GM12872 (cell line): Measurements from ENCODE around the gene BRD1.

Experiments used
- TF ChIP-seq, protein P1 (sequence below): IDR thresholded peaks from 3 replicates; pipeline ENCODE4 v1.5.1; 2011; ENCODE audit warnings: low read depth, mild to moderate bottlenecking, low read length, moderate library complexity; ENCODE audit not compliant: insufficient read depth

BRD1 gene

GRCh38 chr22:49726701-49727101, 101.0 kb downstream of the BRD1 start:
- TF ChIP-seq, protein P1, sequence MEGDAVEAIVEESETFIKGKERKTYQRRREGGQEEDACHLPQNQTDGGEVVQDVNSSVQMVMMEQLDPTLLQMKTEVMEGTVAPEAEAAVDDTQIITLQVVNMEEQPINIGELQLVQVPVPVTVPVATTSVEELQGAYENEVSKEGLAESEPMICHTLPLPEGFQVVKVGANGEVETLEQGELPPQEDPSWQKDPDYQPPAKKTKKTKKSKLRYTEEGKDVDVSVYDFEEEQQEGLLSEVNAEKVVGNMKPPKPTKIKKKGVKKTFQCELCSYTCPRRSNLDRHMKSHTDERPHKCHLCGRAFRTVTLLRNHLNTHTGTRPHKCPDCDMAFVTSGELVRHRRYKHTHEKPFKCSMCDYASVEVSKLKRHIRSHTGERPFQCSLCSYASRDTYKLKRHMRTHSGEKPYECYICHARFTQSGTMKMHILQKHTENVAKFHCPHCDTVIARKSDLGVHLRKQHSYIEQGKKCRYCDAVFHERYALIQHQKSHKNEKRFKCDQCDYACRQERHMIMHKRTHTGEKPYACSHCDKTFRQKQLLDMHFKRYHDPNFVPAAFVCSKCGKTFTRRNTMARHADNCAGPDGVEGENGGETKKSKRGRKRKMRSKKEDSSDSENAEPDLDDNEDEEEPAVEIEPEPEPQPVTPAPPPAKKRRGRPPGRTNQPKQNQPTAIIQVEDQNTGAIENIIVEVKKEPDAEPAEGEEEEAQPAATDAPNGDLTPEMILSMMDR: no peak

DNA sequence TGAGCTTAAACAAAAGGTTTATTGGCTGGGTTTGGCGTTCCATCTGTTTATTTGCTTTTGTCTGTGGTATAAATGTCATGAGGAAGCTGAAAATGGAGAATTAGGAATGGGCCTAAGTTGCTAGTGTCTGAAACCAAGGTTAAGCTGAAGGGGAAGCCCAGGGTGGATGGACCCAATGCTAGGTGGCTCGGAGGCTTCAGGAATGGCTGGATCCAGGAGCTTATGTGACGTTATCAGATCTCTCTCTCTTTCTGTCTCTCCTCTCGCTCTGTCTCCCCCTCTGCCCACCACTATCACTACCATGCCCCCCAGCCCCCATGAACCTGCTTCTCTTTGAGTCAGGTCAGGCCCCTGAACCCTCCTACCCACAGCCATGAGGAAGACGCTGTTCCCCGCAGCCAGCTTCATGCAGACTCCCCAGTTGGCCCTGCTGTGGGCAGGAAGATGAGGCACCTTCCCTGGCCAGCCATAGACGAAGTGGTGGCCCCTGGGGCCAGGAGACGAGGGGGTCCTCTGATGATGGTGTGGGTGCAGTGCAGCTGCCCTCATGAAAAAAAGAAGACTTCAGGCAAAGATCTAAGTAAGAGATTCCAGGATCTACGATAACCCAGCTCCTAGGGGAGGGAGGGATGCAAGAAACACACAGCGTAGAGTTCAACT, 101.5 kb downstream of the BRD1 start:
- TF ChIP-seq, protein P1: no peak

- TF ChIP-seq, protein P1: no peak
Measured at GRCh38 chr22:49725516-49725915, 102.2 kb downstream of the BRD1 start.

DNA sequence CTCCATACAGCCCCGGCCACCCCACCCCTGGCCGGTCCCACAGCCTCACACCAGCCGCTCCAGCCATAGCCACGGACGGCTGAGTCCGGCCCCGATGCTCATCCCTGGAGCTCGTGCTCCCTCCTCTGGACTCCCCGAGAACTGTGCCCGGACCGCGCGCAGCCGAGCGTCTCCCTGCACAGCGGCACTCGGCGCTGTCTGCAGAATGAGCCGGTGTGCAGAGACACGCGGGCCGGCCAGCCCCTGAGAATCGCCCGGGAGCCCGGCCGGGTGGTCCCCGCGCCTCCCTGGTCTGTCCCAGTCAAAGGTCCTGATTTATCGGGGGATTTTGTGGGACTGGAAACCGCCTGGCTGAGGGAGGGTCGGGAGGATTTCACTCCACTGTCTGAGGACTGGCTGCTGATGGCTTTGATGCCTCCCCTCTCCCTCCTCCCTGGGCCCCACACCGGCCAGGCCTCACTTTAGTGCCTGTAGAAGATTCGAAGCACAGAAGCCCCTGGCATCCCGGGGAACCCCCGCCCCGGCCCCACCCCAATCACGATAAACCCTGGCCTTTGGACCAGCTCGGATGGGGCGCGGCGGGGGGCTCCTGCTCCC, 102.7 kb downstream of the BRD1 start:
- TF ChIP-seq, protein P1: peak; percentile 90

DNA sequence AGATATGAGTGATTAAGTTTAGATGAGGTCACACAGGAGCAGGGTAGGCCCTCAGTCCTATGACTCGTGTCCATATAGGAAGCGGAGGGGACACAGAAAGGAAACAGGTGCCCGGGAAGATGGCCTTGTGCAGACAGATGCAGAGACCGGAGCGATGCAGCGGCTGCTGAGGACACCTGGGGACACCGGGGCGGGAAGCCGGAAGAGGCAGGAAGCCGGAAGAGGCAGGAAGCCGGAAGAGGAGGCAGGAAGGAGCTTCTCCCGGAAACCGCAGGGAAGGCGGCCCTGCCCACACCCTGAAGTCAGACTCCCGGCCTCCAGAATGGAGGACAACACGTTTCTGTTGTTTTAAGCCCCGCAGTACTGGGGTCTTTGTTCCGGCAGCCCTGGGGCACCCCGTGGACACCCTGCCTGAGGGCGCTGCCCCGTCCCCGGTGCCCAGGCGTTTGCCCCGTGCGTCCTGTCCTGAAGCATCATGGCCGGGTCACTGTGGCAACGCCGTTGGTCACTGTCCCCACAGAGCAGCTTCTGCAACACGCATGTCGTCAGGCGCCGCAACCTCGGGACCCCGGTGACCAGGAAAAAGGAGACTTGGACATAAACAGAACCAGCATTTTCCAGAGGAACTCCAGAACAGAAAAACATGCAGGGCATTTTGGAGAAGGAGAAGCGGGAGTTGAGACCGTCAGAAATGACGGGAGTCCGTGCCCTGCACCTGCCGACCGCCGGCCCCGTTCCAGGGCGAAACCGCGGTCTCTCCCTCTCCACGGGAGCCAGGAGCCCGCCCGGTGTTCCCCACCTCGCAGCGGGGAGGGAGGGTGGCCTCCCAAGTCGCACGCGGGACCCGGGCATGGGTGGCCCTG, 103.4 kb downstream of the BRD1 start:
- TF ChIP-seq, protein P1: no peak

GRCh38 chr22:49723478-49724029, 104.1 kb downstream of the BRD1 start:
- TF ChIP-seq, protein P1: no peak
